ENCODE measurements around the gene HS3ST6. TPM values are rescaled to one million over a fixed set of nuclear protein-coding genes. Genes with fewer than 3 reads are reported as not detected.
A peak's percentile ranks its signal among the peaks of the same experiment; 100 is the strongest.

HS3ST6 gene
- total and polyA plus RNA-seq, 2 of the 13 experiments (the other 11 are each of a cell fraction or from before 2014, with no cell fraction given), result not detected

DNA sequence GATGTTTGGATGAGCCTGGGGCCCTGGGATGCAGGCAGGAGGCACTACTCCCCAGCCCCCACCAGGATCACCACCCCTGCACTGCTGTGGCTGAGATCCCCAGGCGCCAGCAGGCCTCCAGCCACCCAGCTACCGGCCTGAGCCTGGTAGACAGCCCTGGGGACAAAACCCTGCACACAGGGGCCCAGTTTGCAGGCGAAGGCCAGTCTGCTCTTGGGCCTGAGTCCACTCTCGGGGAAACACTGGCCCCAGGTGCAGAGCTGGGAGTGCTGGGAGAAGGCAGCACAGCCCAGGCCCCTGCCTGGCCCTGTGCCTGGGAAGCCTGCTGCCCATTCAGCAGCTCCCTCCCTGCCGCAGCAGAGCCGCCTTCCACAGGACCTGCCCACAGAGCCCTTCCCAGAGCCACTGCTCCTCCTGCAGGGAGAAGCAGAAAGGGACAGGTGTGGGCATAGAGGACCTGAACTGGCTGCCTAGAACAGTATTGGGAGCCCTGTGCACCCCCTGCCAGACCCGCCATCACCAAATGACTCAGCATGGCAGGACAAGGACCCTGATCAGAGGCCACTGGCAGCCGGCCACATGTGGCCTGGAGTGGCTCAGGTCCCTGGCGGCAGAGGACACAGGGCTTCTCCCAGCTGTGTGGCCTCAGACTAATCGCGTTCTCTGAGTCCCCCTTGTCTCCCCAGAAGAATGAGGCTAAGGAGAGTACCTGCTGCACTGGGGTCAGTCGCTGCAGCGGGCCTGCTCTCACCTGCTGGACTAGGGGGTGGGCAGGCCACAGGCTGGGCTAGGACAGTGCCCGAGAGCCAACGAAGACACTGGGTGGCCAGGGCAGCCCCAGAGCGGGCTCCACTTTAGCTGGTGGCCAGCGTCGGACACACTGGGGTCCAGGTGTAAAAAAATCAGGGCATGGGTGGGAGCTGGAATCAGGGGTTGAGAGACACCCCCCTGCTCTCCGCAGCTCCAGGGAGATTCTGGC is 14.1 kb upstream of the HS3ST6 start (continued):
- TF ChIP-seq, protein P1, sequence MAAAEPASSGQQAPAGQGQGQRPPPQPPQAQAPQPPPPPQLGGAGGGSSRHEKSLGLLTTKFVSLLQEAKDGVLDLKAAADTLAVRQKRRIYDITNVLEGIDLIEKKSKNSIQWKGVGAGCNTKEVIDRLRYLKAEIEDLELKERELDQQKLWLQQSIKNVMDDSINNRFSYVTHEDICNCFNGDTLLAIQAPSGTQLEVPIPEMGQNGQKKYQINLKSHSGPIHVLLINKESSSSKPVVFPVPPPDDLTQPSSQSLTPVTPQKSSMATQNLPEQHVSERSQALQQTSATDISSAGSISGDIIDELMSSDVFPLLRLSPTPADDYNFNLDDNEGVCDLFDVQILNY (CRISPR knock-in tag; conservative IDR thresholded peaks at IDR 0.05), result no peak
- TF ChIP-seq KLF13 (CRISPR knock-in tag; IDR thresholded peaks at IDR 0.05), result no peak; the same call in 1 of the 2 replicates
- TF ChIP-seq STAG1 (CRISPR knock-in tag; IDR thresholded peaks at IDR 0.05), result peak; percentile 71
- no peak for TF ChIP-seq KDM1A (CRISPR knock-in tag; IDR thresholded peaks at IDR 0.05)
- peak; percentile 33; the same call in 1 of the 2 replicates for TF ChIP-seq ZMYM2 (CRISPR knock-in tag; IDR thresholded peaks at IDR 0.05)
- no peak for TF ChIP-seq SP2 (CRISPR knock-in tag; IDR thresholded peaks at IDR 0.05)
- TF ChIP-seq, protein P2, sequence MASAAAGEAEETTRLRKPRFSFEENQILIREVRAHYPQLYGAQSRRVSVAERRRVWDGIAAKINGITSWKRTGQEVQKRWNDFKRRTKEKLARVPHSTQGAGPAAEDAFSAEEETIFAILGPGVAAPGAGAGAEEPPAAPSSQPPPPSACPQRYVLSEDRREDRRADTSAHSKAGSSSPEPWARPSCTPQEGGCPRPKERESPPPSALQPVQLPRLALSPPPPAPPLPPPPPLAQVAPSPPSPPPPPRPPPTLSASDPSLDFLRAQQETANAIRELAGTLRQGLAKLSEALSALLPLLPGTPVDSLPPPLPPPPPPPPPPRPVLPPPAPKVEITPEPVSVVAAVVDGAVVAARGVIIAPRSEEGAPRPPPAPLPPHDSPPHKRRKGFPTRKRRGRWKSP (CRISPR knock-in tag; IDR thresholded peaks at IDR 0.05), result no peak
- TF ChIP-seq ZNF460 (CRISPR knock-in tag; IDR thresholded peaks at IDR 0.05; ENCODE audit: borderline replicate concordance), result peak; percentile 55
- TF ChIP-seq, protein P3, sequence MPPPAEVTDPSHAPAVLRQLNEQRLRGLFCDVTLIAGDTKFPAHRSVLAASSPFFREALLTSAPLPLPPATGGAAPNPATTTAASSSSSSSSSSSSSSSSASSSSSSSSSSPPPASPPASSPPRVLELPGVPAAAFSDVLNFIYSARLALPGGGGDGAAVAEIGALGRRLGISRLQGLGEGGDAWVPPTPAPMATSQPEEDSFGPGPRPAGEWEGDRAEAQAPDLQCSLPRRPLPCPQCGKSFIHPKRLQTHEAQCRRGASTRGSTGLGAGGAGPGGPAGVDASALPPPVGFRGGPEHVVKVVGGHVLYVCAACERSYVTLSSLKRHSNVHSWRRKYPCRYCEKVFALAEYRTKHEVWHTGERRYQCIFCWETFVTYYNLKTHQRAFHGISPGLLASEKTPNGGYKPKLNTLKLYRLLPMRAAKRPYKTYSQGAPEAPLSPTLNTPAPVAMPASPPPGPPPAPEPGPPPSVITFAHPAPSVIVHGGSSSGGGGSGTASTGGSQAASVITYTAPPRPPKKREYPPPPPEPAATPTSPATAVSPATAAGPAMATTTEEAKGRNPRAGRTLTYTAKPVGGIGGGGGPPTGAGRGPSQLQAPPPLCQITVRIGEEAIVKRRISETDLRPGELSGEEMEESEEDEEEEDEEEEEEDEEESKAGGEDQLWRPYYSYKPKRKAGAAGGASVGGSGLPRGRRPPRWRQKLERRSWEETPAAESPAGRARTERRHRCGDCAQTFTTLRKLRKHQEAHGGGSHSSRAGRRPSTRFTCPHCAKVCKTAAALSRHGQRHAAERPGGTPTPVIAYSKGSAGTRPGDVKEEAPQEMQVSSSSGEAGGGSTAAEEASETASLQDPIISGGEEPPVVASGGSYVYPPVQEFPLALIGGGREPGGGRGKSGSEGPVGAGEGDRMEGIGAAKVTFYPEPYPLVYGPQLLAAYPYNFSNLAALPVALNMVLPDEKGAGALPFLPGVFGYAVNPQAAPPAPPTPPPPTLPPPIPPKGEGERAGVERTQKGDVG (CRISPR knock-in tag; IDR thresholded peaks at IDR 0.05; ENCODE audit: borderline replicate concordance), result 0 out of 2 replicates have a peak, but pooled peaks have one; percentile 37
- TF ChIP-seq, protein P4, sequence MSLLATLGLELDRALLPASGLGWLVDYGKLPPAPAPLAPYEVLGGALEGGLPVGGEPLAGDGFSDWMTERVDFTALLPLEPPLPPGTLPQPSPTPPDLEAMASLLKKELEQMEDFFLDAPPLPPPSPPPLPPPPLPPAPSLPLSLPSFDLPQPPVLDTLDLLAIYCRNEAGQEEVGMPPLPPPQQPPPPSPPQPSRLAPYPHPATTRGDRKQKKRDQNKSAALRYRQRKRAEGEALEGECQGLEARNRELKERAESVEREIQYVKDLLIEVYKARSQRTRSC (CRISPR knock-in tag; IDR thresholded peaks at IDR 0.05; ENCODE audit: low read depth), result no peak
- TF ChIP-seq TGIF2 (CRISPR knock-in tag; IDR thresholded peaks at IDR 0.05), result no peak
- no peak for TF ChIP-seq GTF3A (CRISPR knock-in tag; conservative IDR thresholded peaks at IDR 0.05)
- no peak; the same call in 1 of the 2 replicates for TF ChIP-seq ZNF501 (CRISPR knock-in tag; IDR thresholded peaks at IDR 0.05)
